Stimulated activated CD8-positive, alpha-beta memory T cell treated with anti-CD3 and anti-CD28 coated beads, Interleukin-2, amount 100 ng/mL, for 48 hours (primary cell): ENCODE measurements around the gene EFCAB7.

Experiments
- DNase-seq, 2 donors: peaks; one replicate each; pipeline ENCODE4 v3.0.0-alpha.2; 2020; ENCODE audit warnings: low read depth in 2 of 2

EFCAB7 gene

DNA sequence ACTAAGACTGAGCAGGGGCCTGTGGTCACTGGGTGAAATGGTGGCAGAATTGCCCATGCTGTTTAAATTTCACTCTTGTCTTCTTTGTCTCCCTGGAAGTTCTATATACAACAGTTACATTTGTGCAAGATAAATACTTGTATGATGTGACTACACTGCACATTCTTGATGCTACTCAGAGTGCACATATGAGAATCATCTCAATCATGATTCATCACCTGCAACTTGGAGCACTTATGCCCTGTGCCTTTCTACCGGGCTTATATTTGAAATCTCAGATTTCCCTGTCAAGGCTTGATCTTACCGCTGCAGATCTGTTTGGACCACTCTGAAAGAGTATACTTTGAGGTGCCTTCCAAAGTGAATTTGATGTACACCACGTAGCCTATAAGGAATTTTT lies 80.5 kb downstream of the EFCAB7 start:
- DNase-seq = no peak

DNA sequence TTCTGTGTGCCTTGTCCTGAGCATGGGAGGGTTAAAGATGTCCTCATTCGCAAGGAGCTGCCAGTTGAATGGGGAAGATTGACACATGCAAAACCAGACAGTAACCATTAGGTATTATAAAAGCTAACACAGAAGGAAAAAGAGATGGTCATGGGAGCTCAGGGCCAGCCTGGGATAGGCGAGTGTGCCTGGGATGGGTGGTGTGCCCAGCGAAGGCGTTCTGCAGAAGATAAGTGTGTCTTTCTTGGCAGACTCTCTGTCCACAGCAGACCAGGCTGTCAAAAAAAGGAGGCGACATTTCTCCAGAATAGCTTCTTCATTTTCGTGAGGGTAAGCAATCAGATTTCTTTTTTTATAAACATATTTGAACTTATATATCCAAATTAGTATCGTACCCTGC lies 84.0 kb downstream of the EFCAB7 start:
- DNase-seq = no peak

DNA sequence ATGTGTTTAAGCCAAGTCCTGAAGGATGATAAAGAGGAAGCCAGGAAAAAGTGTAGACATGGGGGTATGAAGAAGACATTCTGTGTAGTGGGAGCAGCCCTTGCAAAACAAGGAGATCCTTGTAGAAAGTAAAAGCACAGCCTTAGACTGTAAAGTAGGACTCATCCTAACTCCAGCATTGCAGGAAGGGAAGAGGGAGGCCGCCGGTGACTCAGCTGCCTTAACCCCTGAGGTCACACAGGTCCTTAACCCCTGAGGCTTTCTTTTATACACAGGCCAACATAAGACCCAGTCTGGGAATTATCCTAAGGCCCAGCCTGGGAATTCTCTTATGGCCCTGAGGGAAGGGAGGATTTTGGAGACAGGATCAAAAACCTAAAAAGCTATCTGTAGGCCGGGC lies 87.9 kb downstream of the EFCAB7 start:
- no peak for DNase-seq

DNA sequence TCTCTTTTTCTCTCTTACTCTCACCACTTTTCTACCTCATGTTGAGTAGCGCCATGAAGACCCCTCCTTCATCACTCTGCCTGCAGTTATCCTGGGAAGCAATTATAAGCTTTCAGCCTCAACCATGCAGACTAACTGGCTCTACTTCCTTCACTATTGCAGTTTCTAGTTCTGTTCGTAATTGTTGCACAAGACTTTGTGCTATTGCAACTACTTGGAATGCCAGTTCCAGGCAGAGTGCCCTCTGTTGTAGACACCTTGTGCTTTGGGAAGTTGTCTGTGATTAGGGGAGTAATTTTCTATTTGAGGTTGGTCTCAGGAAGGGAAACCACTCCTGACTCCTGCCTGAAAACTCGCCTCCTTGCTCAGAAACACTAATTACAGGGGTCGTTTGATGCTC lies 89.2 kb downstream of the EFCAB7 start:
- DNase-seq = no peak

DNA sequence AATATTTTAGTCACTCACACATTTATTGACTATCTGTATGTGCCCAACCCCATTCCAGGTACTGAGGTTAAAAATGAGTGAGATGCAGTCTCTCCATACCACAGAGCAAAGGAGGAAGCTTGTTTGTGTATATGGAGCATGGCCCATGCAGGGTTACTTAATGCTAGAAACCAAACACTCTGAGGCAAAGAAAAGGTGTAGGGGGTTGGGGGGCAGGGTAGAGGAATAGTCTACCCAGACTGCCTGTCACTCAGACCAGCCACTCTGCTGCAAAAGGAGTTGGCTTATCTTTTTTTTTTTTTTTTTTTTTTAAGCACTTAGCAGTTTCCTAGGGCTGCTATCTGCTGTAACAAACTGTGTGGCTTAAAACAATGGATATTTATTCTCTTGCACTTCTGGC lies 89.6 kb downstream of the EFCAB7 start:
- no peak for DNase-seq

DNA sequence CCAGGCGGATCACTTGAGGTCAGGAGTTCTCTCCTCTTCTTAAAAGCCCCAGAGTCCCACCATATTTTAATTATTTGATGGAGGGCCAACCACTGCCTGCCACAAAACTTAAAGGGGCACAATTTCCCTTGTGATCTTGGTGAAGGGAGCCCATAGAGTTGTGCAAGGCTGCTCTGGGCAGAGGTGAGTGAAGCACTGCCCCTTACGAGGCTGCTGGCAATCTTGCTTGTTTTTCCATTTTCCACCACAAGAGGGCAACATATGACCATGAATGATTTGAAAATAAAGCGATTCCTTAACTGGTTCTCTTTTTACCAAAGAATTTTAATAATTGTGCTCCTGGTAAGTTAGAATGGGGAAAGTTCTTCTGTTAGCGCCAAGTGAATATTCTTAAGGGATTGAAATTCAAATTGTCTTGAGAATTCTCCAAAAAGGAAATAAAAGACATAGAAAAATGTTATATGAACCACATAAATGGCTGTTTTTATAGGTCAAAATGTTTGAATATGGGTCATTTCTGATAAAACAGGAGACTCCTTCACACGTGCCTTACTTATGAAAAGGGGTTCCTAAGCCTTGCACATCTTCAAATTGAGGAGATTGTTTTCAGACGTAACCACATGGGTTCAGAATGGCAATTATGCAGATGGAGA lies 92.6 kb downstream of the EFCAB7 start:
- no peak for DNase-seq

DNA sequence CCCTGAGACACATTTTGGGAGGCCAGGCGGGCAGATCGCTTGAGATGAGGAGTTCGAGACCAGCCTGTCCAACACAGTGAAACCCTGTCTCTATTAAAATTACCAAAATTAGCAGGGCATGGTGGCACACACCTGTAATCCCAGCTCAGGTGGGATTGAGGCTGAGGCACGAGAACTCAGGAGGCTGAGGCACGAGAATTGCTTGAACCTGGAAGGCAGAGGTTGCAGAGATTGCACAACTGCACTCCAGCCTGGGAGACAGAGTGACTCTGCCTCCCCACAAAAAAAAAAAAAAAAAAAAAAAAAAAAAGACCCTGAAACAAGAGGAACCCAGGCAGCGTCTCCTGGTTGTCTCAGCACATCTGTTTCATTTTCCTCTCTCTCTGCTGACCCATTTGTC lies 94.1 kb downstream of the EFCAB7 start:
- no peak for DNase-seq

DNA sequence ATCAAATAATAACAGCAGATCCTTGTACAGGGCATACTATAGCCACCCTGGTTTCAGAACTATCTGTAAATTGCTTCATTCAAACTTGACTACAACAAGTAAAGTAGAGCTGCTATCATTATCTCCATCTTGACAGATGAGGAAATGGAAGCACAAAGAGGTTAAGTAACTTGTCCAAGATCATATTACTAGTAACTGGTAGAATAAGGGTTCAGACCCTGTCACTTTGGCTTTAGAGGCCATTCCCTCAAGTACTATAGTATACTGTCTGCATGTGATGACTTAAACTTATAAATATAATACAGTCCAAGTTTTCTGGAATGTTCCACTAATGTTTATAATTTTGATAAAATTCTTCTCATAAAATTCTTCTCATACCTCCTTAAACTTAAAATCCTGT lies 94.7 kb downstream of the EFCAB7 start:
- no peak for DNase-seq

DNA sequence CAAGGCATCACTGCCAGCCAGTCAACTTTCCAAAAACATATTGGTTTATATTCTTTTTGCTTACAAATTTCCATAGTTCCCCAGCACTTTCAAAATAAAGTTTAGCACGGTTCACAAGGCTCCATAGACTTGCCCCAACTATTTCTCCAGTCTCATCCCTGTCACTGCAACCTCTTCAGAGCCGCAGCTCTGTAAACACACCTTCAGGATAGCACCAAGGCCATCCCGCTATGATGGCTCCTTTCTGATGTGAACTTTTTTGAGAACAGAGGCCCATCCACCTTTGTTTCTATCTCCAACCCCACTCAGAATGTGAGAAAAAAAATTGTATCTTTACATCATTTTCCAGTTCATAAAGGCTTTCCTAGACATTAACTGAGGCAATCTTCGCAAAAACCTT lies 96.2 kb downstream of the EFCAB7 start:
- DNase-seq = no peak

DNA sequence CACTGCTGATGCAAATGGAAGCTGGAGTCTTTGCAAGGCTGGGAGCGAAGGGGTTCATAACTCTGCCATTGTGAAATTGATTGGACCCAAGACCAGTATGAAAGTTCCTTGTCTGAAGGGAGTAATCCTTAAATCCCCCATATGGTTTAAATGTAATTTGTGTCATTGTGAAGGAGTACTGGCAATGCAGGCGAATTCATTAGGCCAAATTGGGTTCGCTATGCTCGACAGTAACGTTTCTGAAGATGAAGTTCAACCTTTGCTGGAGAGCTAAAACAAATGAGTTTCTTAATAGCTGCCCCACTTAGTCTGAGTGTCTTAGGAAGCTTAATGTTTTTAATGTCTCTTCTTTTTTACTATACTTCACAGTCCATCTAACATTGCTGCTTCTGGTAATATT lies 97.3 kb downstream of the EFCAB7 start:
- DNase-seq = no peak

DNA sequence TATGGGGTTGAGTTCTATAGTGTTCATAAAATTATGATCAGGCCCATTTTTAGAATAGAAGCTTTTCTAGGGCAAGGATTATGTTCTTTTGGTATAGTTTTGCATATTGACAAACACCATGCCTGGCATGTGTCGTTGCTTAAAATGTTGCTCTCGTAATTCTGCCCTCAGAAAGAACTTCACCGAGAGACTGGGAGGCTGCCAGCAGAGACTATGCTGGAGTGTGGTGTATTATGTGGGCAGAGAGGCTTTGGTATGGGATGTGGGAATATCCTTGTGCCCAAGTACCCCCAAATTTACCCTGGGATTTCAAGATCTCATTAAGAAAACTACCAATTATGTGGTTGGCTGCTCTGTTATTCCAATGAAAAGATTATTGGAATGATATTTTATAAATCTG lies 97.8 kb downstream of the EFCAB7 start:
- DNase-seq = no peak

DNA sequence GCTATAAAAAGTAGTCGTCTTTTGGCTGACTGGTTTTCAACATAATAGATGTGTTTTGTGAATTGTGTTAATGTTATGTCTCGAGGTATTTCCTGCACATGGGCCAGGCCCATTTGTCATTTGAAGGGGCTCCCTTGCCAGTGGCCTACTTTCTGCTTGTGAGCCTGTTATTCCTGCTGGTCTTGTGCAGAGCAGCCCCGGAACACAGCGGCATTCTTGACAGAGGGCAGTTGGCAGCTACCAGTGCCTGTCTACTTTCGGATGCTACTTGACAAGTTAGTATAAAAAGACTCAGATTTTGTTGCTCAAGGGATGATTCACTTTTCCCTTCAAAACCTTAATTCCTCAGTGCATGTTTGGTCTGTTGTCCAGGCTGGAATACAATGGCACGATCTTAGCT lies 98.4 kb downstream of the EFCAB7 start:
- DNase-seq = no peak
